Parathyroid adenoma (tissue), 2 donors: ENCODE measurements around the gene CAV1.

Experiments used
- H2AFZ ChIP-seq: fragments of 300-600 bp; sonication (generic); one replicate; pipeline ENCODE4 v1.7.0; 2017; ENCODE audit warnings: antibody characterized with exemption, mild to moderate bottlenecking
- H3K27ac ChIP-seq: fragments of 300-600 bp; sonication (generic); one replicate; pipeline ENCODE4 v1.7.0; 2017
- H3K27me3 ChIP-seq: fragments of 300-600 bp; sonication (generic); one replicate; pipeline ENCODE4 v1.7.0; 2017; ENCODE audit warnings: low read length; ENCODE audit not compliant: control insufficient read depth, insufficient read depth
- H3K36me3 ChIP-seq: fragments of 300-600 bp; sonication (generic); one replicate; pipeline ENCODE4 v1.7.0; 2017; ENCODE audit warnings: low read length; ENCODE audit not compliant: control insufficient read depth, insufficient read depth
- H3K4me1 ChIP-seq: fragments of 300-600 bp; sonication (generic); one replicate; pipeline ENCODE4 v1.7.0; 2017; ENCODE audit warnings: control low read depth
- H3K4me2 ChIP-seq: fragments of 300-600 bp; sonication (generic); one replicate; pipeline ENCODE4 v1.7.0; 2017; ENCODE audit warnings: low read length
- H3K4me3 ChIP-seq: fragments of 300-600 bp; sonication (generic); one replicate; pipeline ENCODE4 v1.7.0; 2017; ENCODE audit warnings: low read depth, low read length
- H3K79me2 ChIP-seq: fragments of 300-600 bp; sonication (generic); one replicate; pipeline ENCODE4 v1.7.0; 2017; ENCODE audit warnings: control low read depth
- H3K9ac ChIP-seq: fragments of 300-600 bp; sonication (generic); one replicate; pipeline ENCODE4 v1.7.0; 2017; ENCODE audit warnings: mild to moderate bottlenecking
- H3K9me3 ChIP-seq: fragments of 300-600 bp; sonication (generic); one replicate; pipeline ENCODE4 v1.7.0; 2017; ENCODE audit warnings: low read length; ENCODE audit not compliant: control insufficient read depth
- CTCF ChIP-seq: fragments of 300-600 bp; sonication (generic); IDR thresholded peaks from one replicate; pipeline ENCODE4 v1.7.0; 2017; ENCODE audit warnings: antibody characterized with exemption, mild to moderate bottlenecking
- donor health status: primary hyperparathyroidism.

CAV1 gene

GRCh38 chr7:116551692-116552091, 26.9 kb downstream of the CAV1 start:
- H3K36me3 ChIP-seq: no peaks in the 10 kb centered on the region
- no peak overlapping the region for H3K9ac ChIP-seq
- TF ChIP-seq CTCF: no peak
- H2AFZ ChIP-seq: no peak overlapping the region
- no peak overlapping the region for H3K4me2 ChIP-seq
- H3K4me1 ChIP-seq: no peaks in the 10 kb centered on the region
- H3K27ac ChIP-seq: no peak overlapping the region
- no peaks in the 10 kb centered on the region for H3K9me3 ChIP-seq
- H3K79me2 ChIP-seq: no peaks in the 10 kb centered on the region
- no peaks in the 10 kb centered on the region for H3K27me3 ChIP-seq
- no peak overlapping the region for H3K4me3 ChIP-seq

GRCh38 chr7:116552602-116553001, 27.8 kb downstream of the CAV1 start:
- no peaks in the 10 kb centered on the region for H3K79me2 ChIP-seq
- no peak overlapping the region for H3K9ac ChIP-seq
- H3K9me3 ChIP-seq: no peaks in the 10 kb centered on the region
- no peak overlapping the region for H3K27ac ChIP-seq
- H3K4me2 ChIP-seq: no peak overlapping the region
- no peak for TF ChIP-seq CTCF
- no peak overlapping the region for H2AFZ ChIP-seq
- H3K36me3 ChIP-seq: no peaks in the 10 kb centered on the region
- no peaks in the 10 kb centered on the region for H3K4me1 ChIP-seq
- H3K4me3 ChIP-seq: no peak overlapping the region
- H3K27me3 ChIP-seq: no peaks in the 10 kb centered on the region

GRCh38 chr7:116553168-116553964, 28.5 kb downstream of the CAV1 start:
- Histone ChIP-seq H3K27ac (no peak overlapping the region), H2AFZ (no peak overlapping the region), H3K79me2 (no peaks in the 10 kb centered on the region), H3K4me1 (no peaks in the 10 kb centered on the region), H3K9me3 (no peaks in the 10 kb centered on the region), H3K27me3 (no peaks in the 10 kb centered on the region), H3K4me3 (no peak overlapping the region), H3K36me3 (no peaks in the 10 kb centered on the region), H3K9ac (no peak overlapping the region), H3K4me2 (no peak overlapping the region)
- no peak for TF ChIP-seq CTCF

- TF ChIP-seq CTCF: no peak
- Histone ChIP-seq H3K36me3 (no peaks in the 10 kb centered on the region), H3K4me2 (no peak overlapping the region), H3K79me2 (no peaks in the 10 kb centered on the region), H3K9me3 (no peaks in the 10 kb centered on the region), H3K27me3 (no peaks in the 10 kb centered on the region), H3K27ac (no peak overlapping the region), H3K9ac (no peak overlapping the region), H3K4me1 (no peaks in the 10 kb centered on the region), H3K4me3 (no peak overlapping the region), H2AFZ (no peak overlapping the region)
Measured at GRCh38 chr7:116554436-116554835, 29.6 kb downstream of the CAV1 start.

GRCh38 chr7:116554911-116555310, 30.1 kb downstream of the CAV1 start:
- no peak overlapping the region for H3K27ac ChIP-seq
- no peaks in the 10 kb centered on the region for H3K27me3 ChIP-seq
- H3K79me2 ChIP-seq: no peaks in the 10 kb centered on the region
- H2AFZ ChIP-seq: no peak overlapping the region
- H3K9me3 ChIP-seq: no peaks in the 10 kb centered on the region
- no peaks in the 10 kb centered on the region for H3K4me1 ChIP-seq
- no peaks in the 10 kb centered on the region for H3K36me3 ChIP-seq
- H3K4me2 ChIP-seq: no peak overlapping the region
- TF ChIP-seq CTCF: no peak
- H3K9ac ChIP-seq: no peak overlapping the region
- no peak overlapping the region for H3K4me3 ChIP-seq
